Activated CD8-positive, alpha-beta T cell treated with anti-CD3 and anti-CD28 coated beads for 36 hours (primary cell): ENCODE measurements around the gene UPF2. TPM values are rescaled to one million over a fixed set of nuclear protein-coding genes. Genes with fewer than 3 reads are reported as not detected.

Experiments used
- ATAC-seq: fragments of 200-7000 bp; cut with Tn5 transposase; one replicate; pipeline ENCODE4 v1.10.0; 2021; ENCODE audit warnings: mild to moderate bottlenecking, moderate library complexity
- CTCF ChIA-PET: fragments of 350-600 bp; sonication (Branson Sonifier 250); formaldehyde crosslinking; loops from one replicate; lab custom pipeline; 2021; ENCODE audit warnings: antibody characterized with exemption; lab: Charles Lee
- POLR2A ChIA-PET: fragments of 350-600 bp; sonication (Branson Sonifier 250); formaldehyde crosslinking; loops from one replicate; lab custom pipeline; 2021; ENCODE audit warnings: antibody characterized with exemption; lab: Charles Lee
- DNase-seq: peaks from one replicate; pipeline ENCODE4 v3.0.0-alpha.2; 2020
- H3K27ac Mint-ChIP-seq: one replicate; pipeline ENCODE4 v1.8.0; 2021; ENCODE audit warnings: mild to moderate bottlenecking, mixed read lengths
- H3K27me3 Mint-ChIP-seq: one replicate; pipeline ENCODE4 v1.8.0; 2021; ENCODE audit warnings: mixed read lengths
- H3K36me3 Mint-ChIP-seq: one replicate; pipeline ENCODE4 v1.8.0; 2021; ENCODE audit warnings: low read depth, mixed read lengths
- H3K4me1 Mint-ChIP-seq: one replicate; pipeline ENCODE4 v1.8.0; 2021; ENCODE audit warnings: low read depth, mixed read lengths
- H3K4me3 Mint-ChIP-seq: one replicate; pipeline ENCODE4 v1.8.0; 2021; ENCODE audit warnings: mild to moderate bottlenecking, moderate library complexity, mixed read lengths
- H3K9me3 Mint-ChIP-seq: one replicate; pipeline ENCODE4 v1.8.0; 2021; ENCODE audit warnings: mixed read lengths
- intact Hi-C: fragments of 100-400 bp; cut with micrococcal nuclease; formaldehyde crosslinking; loops from one replicate; pipeline ENCODE4 v1.10.0; 2022
- total RNA-seq, 2 experiments: library from RNA; stranded (reverse); gene quantifications; one replicate each; pipeline ENCODE4 v1.2.3, GENCODE V29; 2021
- TF ChIP-seq, protein P1 (sequence below): fragments of 200-600 bp; IDR thresholded peaks from one replicate; pipeline ENCODE4 v1.8.0; 2022; ENCODE audit warnings: antibody characterized with exemption, mild to moderate bottlenecking

Gene UPF2
- total RNA-seq, 2 experiments from 2014 or later, result 27.9 to 29.4 TPM

- TF ChIP-seq, protein P1, sequence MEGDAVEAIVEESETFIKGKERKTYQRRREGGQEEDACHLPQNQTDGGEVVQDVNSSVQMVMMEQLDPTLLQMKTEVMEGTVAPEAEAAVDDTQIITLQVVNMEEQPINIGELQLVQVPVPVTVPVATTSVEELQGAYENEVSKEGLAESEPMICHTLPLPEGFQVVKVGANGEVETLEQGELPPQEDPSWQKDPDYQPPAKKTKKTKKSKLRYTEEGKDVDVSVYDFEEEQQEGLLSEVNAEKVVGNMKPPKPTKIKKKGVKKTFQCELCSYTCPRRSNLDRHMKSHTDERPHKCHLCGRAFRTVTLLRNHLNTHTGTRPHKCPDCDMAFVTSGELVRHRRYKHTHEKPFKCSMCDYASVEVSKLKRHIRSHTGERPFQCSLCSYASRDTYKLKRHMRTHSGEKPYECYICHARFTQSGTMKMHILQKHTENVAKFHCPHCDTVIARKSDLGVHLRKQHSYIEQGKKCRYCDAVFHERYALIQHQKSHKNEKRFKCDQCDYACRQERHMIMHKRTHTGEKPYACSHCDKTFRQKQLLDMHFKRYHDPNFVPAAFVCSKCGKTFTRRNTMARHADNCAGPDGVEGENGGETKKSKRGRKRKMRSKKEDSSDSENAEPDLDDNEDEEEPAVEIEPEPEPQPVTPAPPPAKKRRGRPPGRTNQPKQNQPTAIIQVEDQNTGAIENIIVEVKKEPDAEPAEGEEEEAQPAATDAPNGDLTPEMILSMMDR, result no peak
- no peaks in the 10 kb centered on the region for H3K27me3 Mint-ChIP-seq
- DNase-seq (no peak), ATAC-seq (no peak)
- peak overlapping the region; percentile 16 for H3K27ac Mint-ChIP-seq
- CTCF ChIA-PET, result no interaction called here
- intact Hi-C loops, result no loop called here
- no peak overlapping the region for H3K4me3 Mint-ChIP-seq
- H3K36me3 Mint-ChIP-seq, result no peaks in the 10 kb centered on the region
- H3K4me1 Mint-ChIP-seq, result peaks cover 17% of the 10 kb centered on the region
- POLR2A ChIA-PET, result no interaction called here
- no peaks in the 10 kb centered on the region for H3K9me3 Mint-ChIP-seq
These were observed 24.7 kb upstream of the UPF2 start for GRCh38 chr10:12067336-12067735.

GRCh38 chr10:12063483-12063818 is 20.8 kb upstream of the UPF2 start:
- POLR2A ChIA-PET, result no interaction called here
- TF ChIP-seq, protein P1, result no peak
- CTCF ChIA-PET, result no interaction called here
- ATAC-seq (no peak), DNase-seq (no peak)
- intact Hi-C loops, result no loop called here
- Mint-ChIP-seq H3K27ac (no peak overlapping the region), H3K4me1 (peaks cover 6% of the 10 kb centered on the region), H3K27me3 (no peaks in the 10 kb centered on the region), H3K4me3 (no peak overlapping the region), H3K36me3 (no peaks in the 10 kb centered on the region), H3K9me3 (no peaks in the 10 kb centered on the region)

DNA sequence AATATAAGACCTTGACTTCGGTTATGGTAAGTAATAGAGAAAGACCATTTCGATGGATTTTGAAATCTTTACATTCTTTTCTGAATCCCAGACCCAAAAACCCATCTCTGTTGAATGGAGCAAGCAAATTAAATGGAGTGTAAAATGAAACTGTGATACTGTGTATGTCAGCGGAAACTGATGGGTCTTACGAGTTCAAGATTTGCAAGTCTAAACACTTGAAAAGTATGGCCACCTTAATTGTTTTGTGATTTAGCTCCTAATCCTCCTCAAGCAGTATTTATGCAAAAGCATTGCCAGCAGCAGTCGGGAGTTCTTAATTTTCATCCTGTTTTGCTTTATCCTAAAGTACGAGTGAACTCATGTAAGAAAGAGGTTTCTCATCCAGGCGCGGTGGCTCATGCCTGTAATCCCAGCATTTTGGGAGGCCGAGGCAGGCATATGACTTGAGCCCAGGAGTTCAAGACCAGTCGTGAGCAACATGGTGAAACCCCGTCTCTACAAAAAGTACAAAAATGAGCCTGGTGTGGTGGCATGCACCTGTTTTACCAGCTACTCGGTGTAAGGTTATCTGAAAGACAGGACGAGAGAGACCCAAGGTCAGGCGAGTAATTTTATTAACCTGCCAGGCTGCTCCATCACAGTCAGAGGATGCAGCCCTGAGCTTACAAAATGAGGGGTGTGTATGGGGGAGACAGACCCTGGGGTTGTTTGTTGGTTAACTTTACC is 20.3 kb upstream of the UPF2 start:
- Mint-ChIP-seq H3K27ac (no peak overlapping the region), H3K4me3 (no peak overlapping the region), H3K4me1 (peaks cover 3% of the 10 kb centered on the region), H3K27me3 (no peaks in the 10 kb centered on the region), H3K9me3 (no peaks in the 10 kb centered on the region), H3K36me3 (no peaks in the 10 kb centered on the region)
- TF ChIP-seq, protein P1, result no peak
- ChIA-PET POLR2A (interaction anchor here (0.5 kb wide), 1 partner anchor 12 kb away, joined by 3 read pairs; no protein-coding TSS in a partner anchor), CTCF (no interaction called here)
- intact Hi-C loops, result no loop called here
- ATAC-seq, result no peak
- no peak for DNase-seq

DNA sequence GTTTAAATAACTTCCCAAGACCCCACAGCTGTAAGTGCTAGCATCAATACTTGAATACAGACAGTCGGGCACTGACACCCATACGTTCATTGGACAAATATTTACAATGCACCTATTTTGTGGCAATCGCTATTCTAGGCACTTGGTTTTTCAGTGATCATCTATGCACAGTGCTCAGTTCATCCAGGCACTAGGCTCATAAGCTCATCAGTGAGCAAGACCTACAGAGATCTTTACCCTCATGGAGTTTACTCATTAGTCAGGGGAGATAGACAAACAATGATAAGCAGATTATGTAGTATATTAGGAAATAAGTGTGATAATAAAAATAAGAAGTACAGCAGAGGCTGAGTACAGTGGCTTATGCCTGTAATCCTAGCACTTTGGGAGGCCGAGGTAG is 18.5 kb upstream of the UPF2 start:
- Mint-ChIP-seq H3K4me1 (no peaks in the 10 kb centered on the region), H3K27me3 (no peaks in the 10 kb centered on the region), H3K4me3 (no peak overlapping the region), H3K27ac (no peak overlapping the region), H3K36me3 (no peaks in the 10 kb centered on the region), H3K9me3 (no peaks in the 10 kb centered on the region)
- intact Hi-C loops, result no loop called here
- DNase-seq, result no peak
- ChIA-PET POLR2A (no interaction called here), CTCF (interaction anchor here (1.4 kb wide), 1 partner anchor 9 kb away, joined by 4 read pairs; no protein-coding TSS in a partner anchor)
- no peak for ATAC-seq
- TF ChIP-seq, protein P1, result no peak

- POLR2A ChIA-PET, result no interaction called here
- CTCF ChIA-PET, result no interaction called here
- no peak for ATAC-seq
These were observed 14.1 kb upstream of the UPF2 start for GRCh38 chr10:12056748-12057147.

More at GRCh38 chr10:12056748-12057147, 14.1 kb upstream of the UPF2 start:
- H3K27me3 Mint-ChIP-seq, result no peaks in the 10 kb centered on the region
- no peaks in the 10 kb centered on the region for H3K36me3 Mint-ChIP-seq
- H3K4me1 Mint-ChIP-seq, result no peaks in the 10 kb centered on the region
- H3K9me3 Mint-ChIP-seq, result no peaks in the 10 kb centered on the region
- H3K27ac Mint-ChIP-seq, result no peak overlapping the region
- intact Hi-C loops, result no loop called here
- no peak overlapping the region for H3K4me3 Mint-ChIP-seq
- no peak for DNase-seq
- TF ChIP-seq, protein P1, result no peak
